MV-4-11 (cell line): ENCODE data around the gene RPS3.
A peak's percentile ranks its signal among the peaks of the same experiment; 100 is the strongest.

Experiments used
- DNase-seq: peaks from one replicate; lab custom pipeline; 2025; lab: John Stamatoyannopoulos, UW

Gene RPS3

GRCh38 chr11:75435571-75435925 lies 36.2 kb downstream of the RPS3 start:
- no peak for DNase-seq

- no peak for DNase-seq
Observed at GRCh38 chr11:75436806-75437205, 37.5 kb downstream of the RPS3 start.

- DNase-seq, result no peak
Observed at GRCh38 chr11:75437966-75438659, 38.8 kb downstream of the RPS3 start.

- DNase-seq, result no peak
Observed at GRCh38 chr11:75439026-75439425, 39.7 kb downstream of the RPS3 start.

- DNase-seq, result no peak
Observed at GRCh38 chr11:75439495-75440120, 40.3 kb downstream of the RPS3 start.

GRCh38 chr11:75440960-75441803 lies 41.9 kb downstream of the RPS3 start:
- no peak for DNase-seq

- no peak for DNase-seq
Observed at GRCh38 chr11:75441804-75442132, 42.5 kb downstream of the RPS3 start.

GRCh38 chr11:75442161-75442885 lies 43.0 kb downstream of the RPS3 start:
- no peak for DNase-seq

- DNase-seq, result no peak
Observed at GRCh38 chr11:75443043-75443442, 43.7 kb downstream of the RPS3 start.

GRCh38 chr11:75445315-75445953 lies 46.1 kb downstream of the RPS3 start:
- peak; percentile 16 for DNase-seq

- DNase-seq, result peak; percentile 5
Observed at GRCh38 chr11:75447415-75447814, 48.1 kb downstream of the RPS3 start.

- no peak for DNase-seq
Observed at GRCh38 chr11:75449271-75449670, 50.0 kb downstream of the RPS3 start.

GRCh38 chr11:75449776-75450175 lies 50.5 kb downstream of the RPS3 start:
- DNase-seq, result no peak

GRCh38 chr11:75450236-75450635 lies 50.9 kb downstream of the RPS3 start:
- no peak for DNase-seq

GRCh38 chr11:75450826-75451821 lies 51.8 kb downstream of the RPS3 start:
- no peak for DNase-seq

GRCh38 chr11:75453916-75454655 lies 54.8 kb downstream of the RPS3 start:
- DNase-seq, result no peak

- DNase-seq, result no peak
Observed at GRCh38 chr11:75454987-75455386, 55.7 kb downstream of the RPS3 start.
